NT2/D1 (cell line): ENCODE data around the gene KCNG1.

Source experiments
- SUZ12 ChIP-seq: IDR thresholded peaks from 2 replicates; pipeline ENCODE4 v1.6.1; 2011; ENCODE audit not compliant: insufficient read length, insufficient read depth; ENCODE audit errors: extremely low read depth
- YY1 ChIP-seq: IDR thresholded peaks from 2 replicates; pipeline ENCODE4 v1.6.1; 2011; ENCODE audit not compliant: insufficient read length, insufficient read depth
- ZNF274 ChIP-seq: IDR thresholded peaks from 2 replicates; pipeline ENCODE4 v1.6.1; 2011; ENCODE audit warnings: mild to moderate bottlenecking, low read depth, low read length

- TF ChIP-seq YY1 (no peak), ZNF274 (no peak), SUZ12 (no peak)
These were observed 7.3 kb upstream of the KCNG1 start for GRCh38 chr20:51029963-51030920.
